Measurements from ENCODE around the gene GRIN2C.
"Not testable (repeated sequence)": the region's sequence is repeated elsewhere in the genome, so short reads cannot be mapped to it uniquely, and the experiment has no call there.

GRCh38 chr17:74906214-74906793 is 46.6 kb upstream of the GRIN2C start:
- TF ChIP-seq EZH2phosphoT487 (conservative IDR thresholded peaks at IDR 0.05; ENCODE audit: low read length); CTCF (IDR thresholded peaks at IDR 0.05; ENCODE audit: insufficient read depth, low read length, poor library complexity, severe bottlenecking): not testable (repeated sequence)

All from SU-DHL-6 (cell line).